CD4-positive, alpha-beta T cell (primary cell): Measurements from ENCODE around the gene TOPAZ1. TPM values are rescaled to one million over a fixed set of nuclear protein-coding genes. Genes with fewer than 3 reads are reported as not detected.

ENCODE experiments used
- ATAC-seq: fragments of 200-7000 bp; cut with Tn5 transposase; one replicate; pipeline ENCODE4 v1.10.0; 2022; ENCODE audit warnings: mild to moderate bottlenecking; ENCODE audit not compliant: poor library complexity
- CTCF ChIA-PET: fragments of 350-600 bp; sonication (Branson Sonifier 250); formaldehyde crosslinking; loops from one replicate; lab custom pipeline; 2021; ENCODE audit warnings: antibody characterized with exemption, inconsistent platforms; lab: Charles Lee
- POLR2A ChIA-PET: fragments of 350-600 bp; sonication (Branson Sonifier 250); formaldehyde crosslinking; loops from one replicate; lab custom pipeline; 2021; ENCODE audit warnings: antibody characterized with exemption, inconsistent platforms; lab: Charles Lee
- DNase-seq, 14 experiments: peaks; one replicate each; pipeline ENCODE4 v3.0.0-alpha.2; 2013 to 2020; ENCODE audit warnings: mixed read lengths in 2 of 14
- H3K27ac ChIP-seq, 2 donors: one replicate each; pipeline versions ENCODE4 v1.5.1 to v1.7.0; 2013; ENCODE audit warnings: low read length in 2 of 2, low read depth in 1 of 2, mild to moderate bottlenecking in 1 of 2
- H3K27me3 ChIP-seq, 2 experiments: 1 replicate in 1 of 2; 2 replicates in 1 of 2; pipeline versions ENCODE4 v1.6.1 to v1.7.0; 2013; ENCODE audit warnings: low read length in 2 of 2, control low read depth in 1 of 2, mild to moderate bottlenecking in 1 of 2, moderate library complexity in 1 of 2; ENCODE audit not compliant: insufficient read depth in 2 of 2, control insufficient read depth in 1 of 2
- H3K36me3 ChIP-seq: one replicate; pipeline ENCODE4 v1.6.1; 2013; ENCODE audit warnings: low read length, control low read depth; ENCODE audit not compliant: insufficient read depth
- H3K4me1 ChIP-seq: one replicate; pipeline ENCODE4 v1.6.1; 2013; ENCODE audit warnings: low read length, control low read depth; ENCODE audit not compliant: insufficient read depth
- H3K4me3 ChIP-seq: one replicate; pipeline ENCODE4 v1.5.1; 2013; ENCODE audit warnings: mild to moderate bottlenecking, low read length, moderate library complexity
- H3K9me3 ChIP-seq, 2 experiments: 1 replicate in 1 of 2; 2 replicates in 1 of 2; pipeline versions ENCODE4 v1.6.1 to v1.7.0; 2013; ENCODE audit warnings: low read length in 2 of 2, mild to moderate bottlenecking in 2 of 2, control low read depth in 1 of 2, moderate library complexity in 1 of 2; ENCODE audit not compliant: control insufficient read depth in 1 of 2, insufficient read depth in 1 of 2
- H3K27ac Mint-ChIP-seq: one replicate; pipeline ENCODE4 v1.8.0; 2020; ENCODE audit warnings: mixed read lengths
- H3K27me3 Mint-ChIP-seq: one replicate; pipeline ENCODE4 v1.8.0; 2021; ENCODE audit warnings: mixed read lengths
- H3K36me3 Mint-ChIP-seq: one replicate; pipeline ENCODE4 v1.8.0; 2021; ENCODE audit warnings: low read depth, mixed read lengths
- H3K4me1 Mint-ChIP-seq: one replicate; pipeline ENCODE4 v1.8.0; 2021; ENCODE audit warnings: low read depth, mixed read lengths
- H3K4me3 Mint-ChIP-seq: one replicate; pipeline ENCODE4 v1.8.0; 2020; ENCODE audit warnings: mild to moderate bottlenecking, mixed read lengths
- H3K9me3 Mint-ChIP-seq: one replicate; pipeline ENCODE4 v1.8.0; 2020; ENCODE audit warnings: mixed read lengths
- intact Hi-C, 2 experiments: fragments of 100-400 bp; cut with DNase I in 1 of 2; cut with micrococcal nuclease in 1 of 2; formaldehyde crosslinking; loops; one replicate each; pipeline versions ENCODE4 v1.15.1 to v1.9.0; 2023 to 2025; cut with DNase I, micrococcal nuclease
- total RNA-seq, 174 experiments: library from RNA in 2 of 174; stranded (reverse) in 2 of 174; gene quantifications; one replicate each; pipeline ENCODE4 v1.2.3 and lab custom pipeline; 2021 to 2026
- TF ChIP-seq, protein P1 (sequence below): fragments of 200-600 bp; IDR thresholded peaks from one replicate; pipeline ENCODE4 v1.8.0; 2022; ENCODE audit warnings: antibody characterized with exemption, mild to moderate bottlenecking

TOPAZ1 gene
- total RNA-seq, 2 experiments from 2014 or later = not detected

DNA sequence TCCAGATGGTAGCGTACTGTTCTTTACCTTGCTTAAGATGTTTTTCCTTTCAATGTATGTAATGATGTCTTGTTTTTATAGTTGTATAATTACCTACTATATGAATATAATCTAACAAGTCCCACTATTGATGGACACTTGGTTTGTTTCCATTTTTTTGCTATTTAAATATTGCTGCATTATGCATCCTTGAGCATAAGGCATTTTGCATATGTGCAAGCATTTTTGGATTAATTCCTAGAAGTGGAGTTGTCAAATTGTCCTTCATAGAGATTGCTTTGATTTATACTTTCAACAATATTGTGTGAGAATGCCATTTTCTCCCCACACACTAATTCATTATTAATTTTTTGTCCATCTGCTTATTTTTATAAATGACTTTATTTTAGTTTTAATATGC, 17.7 kb downstream of the TOPAZ1 start:
- H3K4me1 Mint-ChIP-seq = no peaks in the 10 kb centered on the region
- no peak overlapping the region for H3K27ac Mint-ChIP-seq
- CTCF ChIA-PET = no interaction called here
- H3K4me3 Mint-ChIP-seq = no peak overlapping the region
- Histone ChIP-seq H3K27me3 (peaks cover 0 to 4% of the 10 kb centered on the region in 2 experiments), H3K27ac (no peak overlapping the region), H3K4me3 (no peak overlapping the region), H3K36me3 (no peaks in the 10 kb centered on the region), H3K4me1 (no peaks in the 10 kb centered on the region), H3K9me3 (no peaks in the 10 kb centered on the region)
- H3K27me3 Mint-ChIP-seq = peaks cover 11% of the 10 kb centered on the region
- POLR2A ChIA-PET = no interaction called here
- intact Hi-C loops = no loop called here
- TF ChIP-seq, protein P1, sequence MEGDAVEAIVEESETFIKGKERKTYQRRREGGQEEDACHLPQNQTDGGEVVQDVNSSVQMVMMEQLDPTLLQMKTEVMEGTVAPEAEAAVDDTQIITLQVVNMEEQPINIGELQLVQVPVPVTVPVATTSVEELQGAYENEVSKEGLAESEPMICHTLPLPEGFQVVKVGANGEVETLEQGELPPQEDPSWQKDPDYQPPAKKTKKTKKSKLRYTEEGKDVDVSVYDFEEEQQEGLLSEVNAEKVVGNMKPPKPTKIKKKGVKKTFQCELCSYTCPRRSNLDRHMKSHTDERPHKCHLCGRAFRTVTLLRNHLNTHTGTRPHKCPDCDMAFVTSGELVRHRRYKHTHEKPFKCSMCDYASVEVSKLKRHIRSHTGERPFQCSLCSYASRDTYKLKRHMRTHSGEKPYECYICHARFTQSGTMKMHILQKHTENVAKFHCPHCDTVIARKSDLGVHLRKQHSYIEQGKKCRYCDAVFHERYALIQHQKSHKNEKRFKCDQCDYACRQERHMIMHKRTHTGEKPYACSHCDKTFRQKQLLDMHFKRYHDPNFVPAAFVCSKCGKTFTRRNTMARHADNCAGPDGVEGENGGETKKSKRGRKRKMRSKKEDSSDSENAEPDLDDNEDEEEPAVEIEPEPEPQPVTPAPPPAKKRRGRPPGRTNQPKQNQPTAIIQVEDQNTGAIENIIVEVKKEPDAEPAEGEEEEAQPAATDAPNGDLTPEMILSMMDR = no peak
- H3K36me3 Mint-ChIP-seq = no peaks in the 10 kb centered on the region
- DNase-seq (no peak), ATAC-seq (no peak)
- no peaks in the 10 kb centered on the region for H3K9me3 Mint-ChIP-seq

DNA sequence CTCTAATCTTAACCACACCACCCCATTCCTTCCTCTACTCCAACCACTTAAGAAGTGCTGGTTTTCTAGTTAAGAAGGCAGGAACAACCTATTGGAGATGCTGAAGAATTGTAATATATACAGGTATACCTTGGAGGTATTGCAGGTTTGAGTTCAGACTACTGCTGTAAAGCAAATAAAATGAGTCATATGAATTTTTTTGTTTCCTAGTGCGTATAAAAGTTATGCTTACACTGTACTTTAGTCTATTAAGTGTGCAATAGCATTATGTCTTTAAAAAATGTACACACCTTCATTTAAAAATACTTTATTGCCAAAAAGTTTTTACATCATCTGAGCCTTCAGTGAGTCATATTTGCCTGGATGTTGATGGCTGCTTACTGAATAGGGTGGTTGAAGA, 22.5 kb downstream of the TOPAZ1 start:
- no peaks in the 10 kb centered on the region for H3K4me1 ChIP-seq
- no peak overlapping the region for H3K27ac Mint-ChIP-seq
- H3K4me3 Mint-ChIP-seq = no peak overlapping the region
- no peak overlapping the region for H3K27ac ChIP-seq
- peaks cover 0 to 4% of the 10 kb centered on the region in 2 experiments for H3K27me3 ChIP-seq
- H3K36me3 ChIP-seq = no peaks in the 10 kb centered on the region
- no peaks in the 10 kb centered on the region for H3K9me3 Mint-ChIP-seq
- intact Hi-C loops = no loop called here
- ATAC-seq = no peak
- peaks cover 11% of the 10 kb centered on the region for H3K27me3 Mint-ChIP-seq
- DNase-seq = no peak
- no peaks in the 10 kb centered on the region for H3K36me3 Mint-ChIP-seq
- no peaks in the 10 kb centered on the region for H3K4me1 Mint-ChIP-seq
- H3K4me3 ChIP-seq = no peak overlapping the region
- ChIA-PET CTCF (no interaction called here), POLR2A (no interaction called here)
- H3K9me3 ChIP-seq = no peaks in the 10 kb centered on the region
- TF ChIP-seq, protein P1 = no peak

DNA sequence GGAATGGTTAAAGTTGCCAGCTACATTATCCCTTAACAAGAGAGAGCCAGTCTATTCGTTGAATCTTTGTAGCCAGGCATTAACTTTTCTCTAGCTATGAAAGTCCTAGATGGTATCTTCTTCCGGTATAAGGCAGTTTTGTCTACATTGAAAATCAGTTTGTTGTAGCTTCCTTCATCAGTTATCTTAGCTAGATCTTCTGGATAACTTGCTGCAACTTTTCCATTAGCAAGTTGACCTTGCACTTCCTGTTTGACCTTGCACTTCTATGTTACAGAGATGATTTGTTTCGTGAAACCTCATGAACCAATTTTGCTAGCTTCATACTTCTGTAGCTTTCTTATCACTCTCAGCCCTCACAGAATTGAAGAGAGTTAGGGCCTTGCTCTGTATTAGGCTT, 24.1 kb downstream of the TOPAZ1 start:
- Histone ChIP-seq H3K4me1 (no peaks in the 10 kb centered on the region), H3K27me3 (peaks cover 0 to 4% of the 10 kb centered on the region in 2 experiments), H3K4me3 (no peak overlapping the region), H3K27ac (no peak overlapping the region), H3K9me3 (no peaks in the 10 kb centered on the region), H3K36me3 (no peaks in the 10 kb centered on the region)
- no peak for ATAC-seq
- Mint-ChIP-seq H3K9me3 (no peaks in the 10 kb centered on the region), H3K27ac (no peak overlapping the region), H3K27me3 (peaks cover 7% of the 10 kb centered on the region), H3K4me3 (no peak overlapping the region), H3K4me1 (no peaks in the 10 kb centered on the region), H3K36me3 (no peaks in the 10 kb centered on the region)
- intact Hi-C loops = no loop called here
- ChIA-PET CTCF (no interaction called here), POLR2A (no interaction called here)
- TF ChIP-seq, protein P1 = no peak
- DNase-seq = no peak
